HG03064 (cell line): Measurements from ENCODE around the gene NFX1.
"Not testable (repeated sequence)": the region's sequence is repeated elsewhere in the genome, so short reads cannot be mapped to it uniquely, and the experiment has no call there.

ENCODE experiments used
- ATAC-seq: cut with Tn5 transposase; IDR thresholded peaks from one replicate; pipeline ENCODE4 v1.9.1; 2021; ENCODE audit warnings: low read depth; ENCODE audit not compliant: unreplicated experiment

The NFX1 gene

DNA sequence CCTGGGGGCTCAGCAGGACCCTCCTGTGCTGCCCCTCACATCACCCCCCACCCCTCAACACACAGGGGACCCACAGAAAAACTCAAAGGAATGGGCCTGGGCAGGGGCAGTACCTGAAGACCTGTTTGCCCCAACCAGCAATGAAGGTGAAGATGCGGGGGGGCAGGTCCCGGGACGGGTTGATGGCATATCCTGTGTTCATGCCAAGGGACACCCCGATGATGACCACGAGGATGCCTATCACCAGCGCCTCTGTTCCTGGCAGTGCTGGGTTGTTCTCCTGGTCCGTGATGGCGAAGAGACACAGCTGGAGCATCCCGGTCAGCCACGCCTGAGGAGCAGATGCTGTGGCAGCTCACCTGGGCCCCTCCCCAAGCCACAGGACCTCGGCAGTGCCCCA is 95.2 kb downstream of the NFX1 start:
- ATAC-seq: not testable (repeated sequence)

GRCh38 chr9:33385979-33386640 is 95.8 kb downstream of the NFX1 start:
- not testable (repeated sequence) for ATAC-seq

DNA sequence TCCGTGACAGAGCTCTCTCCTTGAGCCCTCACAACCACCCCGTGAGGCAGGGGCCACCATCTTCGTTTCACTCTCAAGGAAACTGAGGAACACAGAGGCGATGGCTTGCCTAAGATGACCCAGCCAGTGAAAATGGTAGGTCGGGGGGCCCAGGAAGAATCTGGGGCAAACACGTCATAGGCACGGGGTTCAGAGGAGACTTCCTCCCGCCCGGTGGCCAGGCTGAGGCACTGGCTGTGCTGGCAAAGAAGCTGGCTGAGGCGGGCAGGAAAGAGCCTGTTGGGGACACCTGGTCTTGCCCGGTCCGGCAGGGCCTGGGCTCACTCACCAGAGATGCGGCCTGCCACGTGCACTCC is 96.3 kb downstream of the NFX1 start:
- not testable (repeated sequence) for ATAC-seq

DNA sequence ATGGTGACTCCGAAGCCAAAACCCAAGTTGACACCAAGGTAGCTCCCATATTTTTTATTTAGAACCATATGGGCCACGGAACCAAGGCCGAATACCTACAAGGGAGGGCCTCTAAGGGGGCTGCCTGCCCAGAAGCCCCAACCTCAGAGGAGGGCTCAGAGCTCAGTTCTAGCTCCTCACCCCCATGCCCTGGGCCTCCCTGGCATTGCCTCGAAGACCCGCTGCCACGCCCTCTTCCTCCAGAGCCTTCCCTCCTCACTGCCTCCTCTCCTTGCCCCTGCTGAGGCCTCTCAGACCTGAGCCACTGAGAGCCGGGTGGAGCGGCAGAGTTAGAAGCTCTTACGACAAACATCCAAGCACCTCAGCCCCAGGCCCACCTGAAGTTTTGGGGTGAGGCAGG is 96.7 kb downstream of the NFX1 start:
- not testable (repeated sequence) for ATAC-seq

GRCh38 chr9:33388110-33388994 is 98.0 kb downstream of the NFX1 start:
- no peak for ATAC-seq

DNA sequence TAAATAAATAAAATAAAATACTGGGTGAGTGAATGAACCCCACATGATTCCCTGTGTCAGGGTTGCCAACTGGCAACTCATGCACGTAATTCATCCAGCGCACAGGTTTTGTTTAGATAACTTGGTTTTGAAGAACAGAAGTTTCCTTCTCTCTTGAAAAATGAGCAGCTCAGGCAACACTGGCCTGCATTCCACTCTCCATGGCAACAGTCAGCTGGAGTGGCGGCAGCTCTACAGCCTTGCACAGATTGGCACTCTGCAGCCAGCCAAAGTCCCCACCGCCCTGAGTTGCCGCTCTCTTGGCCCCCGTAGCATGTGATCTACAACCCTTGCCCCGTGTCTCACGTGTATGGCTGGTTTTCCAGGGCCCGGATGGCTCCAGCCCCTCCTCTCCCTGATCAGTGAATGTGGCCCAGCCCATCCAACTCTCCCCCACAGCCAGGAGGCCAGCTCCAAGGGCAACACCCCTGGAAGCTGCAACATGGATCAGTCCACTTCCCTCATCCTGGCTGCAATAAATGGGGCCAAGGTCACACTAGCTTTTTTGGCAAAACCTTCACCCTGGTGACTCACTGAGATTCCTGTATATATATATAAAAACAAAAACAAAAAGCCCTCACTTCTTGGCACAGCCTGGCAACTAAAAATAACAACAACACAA is 100.9 kb downstream of the NFX1 start:
- ATAC-seq: not testable (repeated sequence)

DNA sequence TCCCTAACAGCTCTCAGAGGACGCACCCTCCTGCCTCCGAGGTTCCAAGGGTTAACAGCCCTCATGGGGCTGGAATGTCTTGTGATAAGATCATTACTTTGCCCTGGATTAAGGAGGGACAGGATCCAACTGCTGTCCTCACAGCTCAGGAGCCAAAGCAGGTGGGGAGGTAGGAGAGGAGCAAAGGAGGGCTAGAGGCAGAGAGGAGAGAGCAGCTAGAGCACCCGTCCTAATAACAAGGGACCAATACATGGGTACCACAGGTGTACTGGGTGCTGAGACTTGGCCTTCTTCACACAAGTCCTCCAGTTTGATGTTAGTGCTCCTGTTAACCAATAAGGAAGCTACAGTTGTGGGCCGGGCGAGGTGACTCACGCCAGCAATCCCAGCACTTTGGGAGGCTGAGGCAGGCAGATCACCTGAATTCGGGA is 102.3 kb downstream of the NFX1 start:
- ATAC-seq: not testable (repeated sequence)

- no peak for ATAC-seq
These were observed 103.3 kb downstream of the NFX1 start for GRCh38 chr9:33393581-33393980.

GRCh38 chr9:33393986-33394385 is 103.7 kb downstream of the NFX1 start:
- not testable (repeated sequence) for ATAC-seq

- ATAC-seq: not testable (repeated sequence)
These were observed 105.0 kb downstream of the NFX1 start for GRCh38 chr9:33395159-33395879.

GRCh38 chr9:33397801-33398200 is 107.5 kb downstream of the NFX1 start:
- ATAC-seq: not testable (repeated sequence)

GRCh38 chr9:33399047-33399446 is 108.7 kb downstream of the NFX1 start:
- not testable (repeated sequence) for ATAC-seq

DNA sequence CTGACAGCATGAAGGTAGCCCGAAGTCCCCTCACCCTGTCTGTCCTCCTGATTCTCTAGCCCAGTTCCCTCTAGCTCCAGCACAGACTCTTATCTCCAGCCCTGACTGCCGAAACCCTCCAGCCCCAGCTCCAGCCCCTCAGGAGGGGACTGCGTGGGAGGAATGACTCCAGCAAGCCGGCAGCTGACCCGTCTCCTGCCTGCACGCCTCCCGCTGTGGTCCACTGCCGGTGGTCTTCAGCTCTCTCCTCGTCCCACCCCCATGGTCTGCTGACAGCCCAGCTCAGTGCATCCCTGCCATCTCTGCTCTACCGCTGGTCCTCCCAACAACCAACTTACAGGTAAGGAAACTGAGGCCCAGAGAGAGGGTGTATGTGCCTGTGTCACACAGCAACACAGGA is 111.5 kb downstream of the NFX1 start:
- not testable (repeated sequence) for ATAC-seq

GRCh38 chr9:33402371-33402770 is 112.1 kb downstream of the NFX1 start, which contains the start of gene AQP7:
AQP7 (minus strand) TSS chr9:33402568; CDS start chr9:33401262, 1,306 bp downstream.
- not testable (repeated sequence) for ATAC-seq

DNA sequence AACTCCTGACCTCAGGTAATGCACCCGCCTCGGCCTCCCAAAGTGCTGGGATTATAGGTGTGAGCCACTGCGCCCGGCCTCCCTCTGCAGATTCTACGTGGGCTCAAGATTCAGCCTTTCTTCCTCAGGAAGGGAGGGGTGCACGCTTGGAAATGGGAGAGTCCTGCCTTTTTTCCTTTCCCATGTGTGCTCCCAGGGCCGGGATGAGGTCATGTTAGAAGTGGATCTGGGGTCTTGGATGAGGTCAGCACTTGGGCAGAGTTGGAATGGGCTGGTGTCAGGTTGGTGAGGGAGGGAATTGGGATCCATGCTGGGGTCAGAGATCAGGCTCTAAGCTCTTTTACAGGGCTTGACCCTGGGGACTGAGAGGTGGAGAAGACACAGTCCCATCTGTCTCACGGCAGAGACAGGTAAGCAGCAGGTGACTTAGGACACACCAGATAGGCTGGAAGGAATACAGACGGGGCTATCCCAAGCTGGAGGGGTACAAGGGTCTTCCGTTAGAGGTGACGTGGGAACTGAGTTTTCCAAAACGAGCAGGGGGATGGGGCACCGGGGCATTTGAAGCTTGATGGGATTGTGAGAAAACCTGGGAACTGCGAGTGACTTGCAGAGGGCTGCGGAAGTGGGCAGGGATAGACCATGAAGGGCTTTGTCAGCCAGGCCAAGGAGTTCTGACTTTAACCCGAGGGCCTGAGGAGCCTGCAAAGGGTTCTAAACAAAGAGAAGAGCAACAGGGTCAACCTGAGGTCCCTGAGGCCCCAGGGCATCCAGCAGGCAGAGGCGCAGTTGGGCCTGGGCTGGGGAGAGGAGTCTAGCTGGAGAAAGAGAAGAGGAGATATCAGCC is 113.8 kb downstream of the NFX1 start:
- no peak for ATAC-seq

GRCh38 chr9:33404788-33405362 is 114.6 kb downstream of the NFX1 start:
- no peak for ATAC-seq

- ATAC-seq: no peak
These were observed 116.7 kb downstream of the NFX1 start for GRCh38 chr9:33407061-33407460.

DNA sequence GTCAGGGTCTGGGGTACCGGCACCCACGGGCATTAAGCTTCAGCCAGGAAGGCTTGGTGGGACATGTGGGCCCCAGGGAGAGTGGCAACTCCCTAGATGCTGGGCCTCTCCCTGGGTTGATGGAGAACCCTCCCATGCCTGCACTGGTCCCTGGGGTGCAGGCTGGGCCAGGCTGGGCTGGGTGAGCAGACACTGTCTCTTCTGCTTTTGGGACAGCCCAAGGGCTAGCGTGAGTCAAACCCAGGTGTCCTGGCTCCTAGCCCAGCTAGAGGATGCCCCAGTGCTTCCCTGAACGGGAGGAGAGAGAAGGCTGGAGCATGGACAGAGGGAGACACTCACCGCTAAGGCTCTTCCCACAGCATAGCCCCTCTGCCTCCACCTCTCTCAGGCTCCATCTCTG is 117.8 kb downstream of the NFX1 start:
- no peak for ATAC-seq

GRCh38 chr9:33414268-33414667 is 124.0 kb downstream of the NFX1 start:
- no peak for ATAC-seq
